Suppressor macrophage treated with lipopolysaccharide for 4 hours (primary cell): ENCODE measurements around the gene PLCB4.

Experiments used
- DNase-seq: peaks from one replicate; pipeline ENCODE4 v3.0.0-alpha.2; 2020

Gene PLCB4

DNA sequence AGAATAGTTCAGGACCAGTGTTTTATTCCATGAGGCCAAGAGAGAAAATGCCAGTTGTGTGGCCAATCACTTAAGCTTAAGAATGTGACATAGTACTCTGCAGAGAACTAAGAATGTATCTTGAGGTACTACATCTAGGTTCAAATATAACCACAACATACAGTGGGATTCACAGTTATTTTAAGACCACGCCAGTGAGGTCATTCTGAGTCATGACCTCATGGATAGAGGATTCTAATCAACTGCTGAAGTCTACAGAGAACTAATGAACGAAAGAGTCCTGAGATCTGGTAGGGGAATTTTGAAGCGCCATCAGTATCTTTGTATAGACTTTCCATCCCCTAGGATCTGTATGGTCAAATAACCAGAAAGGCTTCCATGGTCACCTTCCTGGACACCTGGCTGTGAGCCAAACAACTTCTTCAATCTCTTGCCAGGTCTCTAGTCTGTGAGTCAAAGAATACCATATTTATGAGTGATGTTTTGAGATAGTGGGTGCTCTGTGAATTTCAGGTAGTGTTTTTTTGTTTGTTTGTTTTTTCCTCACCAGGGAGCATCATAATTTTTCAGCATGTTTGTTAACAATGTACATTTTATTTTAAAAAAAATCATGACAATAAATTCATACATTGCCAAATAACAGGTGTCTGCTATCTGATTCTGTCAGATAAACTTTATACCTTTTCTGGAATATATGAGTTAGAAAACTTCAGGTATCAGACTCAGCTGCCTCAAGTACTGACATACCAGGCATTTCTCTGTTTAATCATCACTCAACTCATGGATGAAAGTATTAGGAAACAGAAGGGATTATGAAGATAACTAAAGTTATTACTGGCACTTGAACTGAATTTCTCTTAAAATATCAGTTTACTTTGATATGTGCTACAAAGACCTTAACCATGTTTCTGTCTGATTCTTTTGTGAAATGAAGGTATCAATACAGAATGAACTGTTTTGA is 217.9 kb downstream of the PLCB4 start:
- DNase-seq: no peak

DNA sequence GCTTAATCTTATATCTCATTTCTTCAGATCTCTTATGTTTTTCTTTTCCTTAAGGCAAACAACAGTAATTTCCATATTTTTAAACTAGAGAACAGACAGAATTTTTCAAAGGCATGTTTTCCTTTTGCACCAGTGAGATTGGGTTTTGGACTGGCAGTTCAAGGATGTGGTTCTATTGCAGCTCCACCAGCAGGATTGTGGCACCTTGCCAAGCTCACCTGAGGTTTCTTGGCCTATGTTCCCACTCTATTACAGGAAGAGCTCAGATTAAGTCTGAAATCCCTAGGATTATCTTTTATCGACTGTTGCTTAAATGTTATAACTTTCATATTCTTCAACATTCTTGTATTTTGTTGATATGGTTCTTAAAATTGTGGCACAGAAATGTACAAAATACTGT is 218.9 kb downstream of the PLCB4 start:
- no peak for DNase-seq

DNA sequence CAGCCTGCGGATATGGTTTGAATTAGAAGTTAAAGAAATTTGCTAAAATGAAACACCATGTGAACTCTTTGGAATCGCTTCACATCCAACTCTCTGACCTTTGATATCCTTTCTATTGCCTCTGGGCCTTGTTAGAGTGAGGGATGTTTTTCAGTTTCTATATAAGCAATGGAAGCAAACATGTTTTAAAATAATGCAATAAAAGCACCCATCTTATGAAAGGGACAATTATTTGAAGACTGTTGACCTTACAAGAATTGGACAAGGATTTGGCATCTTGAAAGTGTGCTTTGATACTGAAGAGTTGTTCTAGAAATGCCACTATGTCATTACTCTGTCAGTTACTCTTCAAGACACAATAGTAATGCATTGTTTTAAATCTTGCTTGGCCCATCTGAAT is 221.4 kb downstream of the PLCB4 start:
- DNase-seq: no peak

- no peak for DNase-seq
Measured at GRCh38 chr20:9293145-9293544, 224.3 kb downstream of the PLCB4 start.

GRCh38 chr20:9294041-9294440 is 225.2 kb downstream of the PLCB4 start:
- DNase-seq: peak; percentile 19

- DNase-seq: no peak
Measured at GRCh38 chr20:9298906-9299305, 230.0 kb downstream of the PLCB4 start.

GRCh38 chr20:9300080-9300479 is 231.2 kb downstream of the PLCB4 start:
- DNase-seq: no peak

DNA sequence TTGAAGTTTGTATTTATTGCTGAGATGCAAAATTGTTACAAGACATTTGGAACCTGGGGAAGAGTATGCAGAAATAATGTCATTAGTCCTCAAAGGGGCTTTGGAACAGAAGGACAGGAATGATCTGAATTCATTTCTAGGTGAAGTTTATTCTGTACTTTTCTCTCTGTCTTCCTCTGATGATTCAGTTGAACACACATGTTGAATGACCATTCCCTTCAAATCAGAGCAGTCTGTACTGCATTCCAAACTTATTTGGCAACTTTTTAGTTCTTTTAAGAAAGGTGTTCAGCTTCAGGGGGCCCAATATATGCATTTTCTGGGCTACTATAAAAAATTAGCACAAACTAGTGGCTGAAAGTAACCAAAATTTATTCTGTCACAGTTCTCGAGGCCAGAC is 231.6 kb downstream of the PLCB4 start:
- DNase-seq: no peak

DNA sequence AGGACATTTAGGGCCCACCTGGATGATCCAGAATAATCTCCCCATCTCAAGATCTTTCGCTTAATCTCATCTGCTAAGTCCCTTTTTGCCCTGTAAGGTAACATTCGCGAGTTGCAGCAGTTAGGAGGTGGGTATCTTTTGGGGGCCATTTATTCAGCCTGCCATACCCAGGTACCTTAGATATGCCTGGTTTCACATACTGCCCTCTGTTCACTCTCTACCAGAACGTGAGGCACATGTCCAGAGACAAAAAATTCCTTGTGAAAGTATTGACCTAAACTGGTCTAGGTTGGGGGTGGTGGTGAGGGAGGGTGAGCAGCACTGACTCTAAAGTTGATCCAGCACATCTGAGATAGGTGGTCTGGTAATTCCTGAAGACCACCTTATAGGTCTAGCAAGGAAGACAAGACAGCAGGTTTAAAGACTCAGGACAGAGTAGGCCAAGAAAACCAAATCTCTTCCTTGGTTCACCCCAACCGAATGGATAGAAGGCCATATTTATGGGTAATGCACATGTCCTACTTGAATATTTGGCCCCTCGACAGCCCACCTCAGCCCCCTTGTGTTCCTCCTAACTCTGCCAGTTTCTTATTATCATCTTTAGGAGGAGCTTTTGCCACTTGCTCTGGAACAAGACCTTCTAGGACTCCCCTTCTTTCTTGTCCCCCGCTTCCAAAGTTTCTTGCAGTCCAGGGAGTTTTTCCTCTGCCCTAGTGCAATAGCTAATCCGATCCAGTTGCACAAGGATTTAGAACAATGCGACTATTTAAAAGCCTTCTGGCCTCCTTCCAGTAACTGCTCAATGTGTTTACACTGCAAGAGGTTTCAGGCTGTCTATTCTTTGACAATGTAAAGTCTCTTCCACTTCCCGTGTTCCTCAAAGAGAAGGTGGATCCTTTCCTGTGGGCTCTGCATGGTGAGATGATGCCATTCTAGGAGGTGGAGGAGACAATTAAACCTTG is 232.5 kb downstream of the PLCB4 start:
- no peak for DNase-seq

DNA sequence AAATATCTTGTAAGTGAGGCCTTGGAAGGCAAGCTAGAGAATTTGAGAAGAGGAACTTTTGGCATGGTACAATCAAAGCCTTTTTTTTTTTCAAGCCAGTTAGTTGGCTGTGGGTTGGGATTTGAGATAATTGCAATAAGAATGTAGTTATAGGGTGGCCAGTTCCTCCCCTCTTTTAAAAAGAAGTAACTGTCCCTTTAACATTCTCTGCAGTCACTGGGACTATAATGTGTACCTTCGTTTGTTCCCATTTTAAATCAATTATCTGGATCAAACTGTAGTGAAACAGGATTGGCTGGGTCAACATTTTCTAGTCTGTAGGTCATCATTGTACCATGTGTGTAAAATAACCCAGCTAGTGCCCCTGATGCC is 233.2 kb downstream of the PLCB4 start:
- no peak for DNase-seq

DNA sequence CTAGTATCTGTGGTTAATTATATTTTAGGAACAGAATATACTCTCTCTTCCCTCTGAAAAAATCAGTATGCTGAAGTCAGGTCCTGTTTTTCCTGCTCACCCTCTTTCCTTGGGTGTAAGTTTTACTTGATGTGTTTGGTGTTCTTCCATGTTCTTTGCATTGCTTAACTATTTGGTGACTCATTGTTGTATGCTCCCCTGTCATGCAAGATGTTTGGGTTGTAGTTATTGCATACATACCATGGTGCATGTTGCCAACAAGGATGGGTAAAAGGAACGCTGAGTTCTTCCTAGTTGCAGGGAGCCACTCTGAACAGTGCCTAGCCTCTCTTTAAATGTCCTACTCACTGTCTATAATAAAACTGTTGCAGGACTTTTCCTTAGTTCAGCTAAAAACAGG is 237.6 kb downstream of the PLCB4 start:
- peak; percentile 75 for DNase-seq

DNA sequence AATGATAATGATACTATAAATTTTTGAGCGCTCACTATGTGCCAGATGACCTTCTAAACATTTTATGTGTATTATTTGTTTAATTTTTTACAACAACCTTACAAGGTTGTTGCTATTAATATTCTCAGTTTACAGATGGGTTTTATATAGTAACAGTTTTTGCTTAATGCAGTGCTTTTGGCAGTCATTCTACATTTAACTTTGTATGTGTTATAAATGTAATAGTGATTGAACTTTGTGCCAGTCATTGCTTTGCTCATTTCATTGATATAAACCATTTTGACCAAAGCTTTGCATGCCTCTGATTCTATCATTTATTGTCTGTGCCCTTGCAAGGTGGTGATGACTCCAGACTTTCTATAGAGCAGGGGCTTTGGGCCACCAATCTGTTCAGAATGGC is 239.2 kb downstream of the PLCB4 start:
- no peak for DNase-seq

GRCh38 chr20:9311132-9311531 is 242.2 kb downstream of the PLCB4 start:
- no peak for DNase-seq

DNA sequence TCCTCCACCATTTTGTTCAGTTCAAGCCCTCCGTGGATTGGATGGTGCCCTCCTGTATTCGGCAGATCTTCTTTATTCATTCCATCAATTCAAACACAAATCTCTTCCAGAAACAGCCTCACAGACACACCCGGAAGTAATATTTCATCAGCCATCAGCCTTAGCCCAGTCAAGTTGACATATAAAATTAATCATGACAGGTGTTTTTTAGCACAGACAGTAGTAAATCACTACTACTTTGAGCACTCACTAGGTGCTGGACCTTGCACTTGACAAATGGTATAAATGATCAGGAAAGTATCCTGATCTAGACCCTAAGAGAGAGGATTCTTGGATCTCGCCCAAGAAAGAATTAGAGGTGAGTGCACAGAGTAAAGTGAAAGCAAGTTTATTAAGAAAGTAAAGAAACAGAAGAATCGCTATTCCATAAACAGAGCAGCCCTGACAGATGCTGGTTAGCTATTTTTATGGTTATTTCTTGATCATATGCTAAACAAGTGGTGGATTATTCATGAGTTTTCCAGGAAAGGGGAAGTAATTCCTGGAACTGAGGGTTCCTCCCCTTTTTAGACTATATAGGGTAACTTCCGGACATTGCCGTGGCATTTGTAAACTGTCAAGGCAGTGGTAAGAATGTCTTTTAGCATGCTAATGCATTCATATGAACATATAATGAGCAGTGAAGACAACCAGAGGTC is 250.9 kb downstream of the PLCB4 start:
- DNase-seq: peak; percentile 77

- DNase-seq: no peak
Measured at GRCh38 chr20:9321007-9321406, 252.1 kb downstream of the PLCB4 start.

DNA sequence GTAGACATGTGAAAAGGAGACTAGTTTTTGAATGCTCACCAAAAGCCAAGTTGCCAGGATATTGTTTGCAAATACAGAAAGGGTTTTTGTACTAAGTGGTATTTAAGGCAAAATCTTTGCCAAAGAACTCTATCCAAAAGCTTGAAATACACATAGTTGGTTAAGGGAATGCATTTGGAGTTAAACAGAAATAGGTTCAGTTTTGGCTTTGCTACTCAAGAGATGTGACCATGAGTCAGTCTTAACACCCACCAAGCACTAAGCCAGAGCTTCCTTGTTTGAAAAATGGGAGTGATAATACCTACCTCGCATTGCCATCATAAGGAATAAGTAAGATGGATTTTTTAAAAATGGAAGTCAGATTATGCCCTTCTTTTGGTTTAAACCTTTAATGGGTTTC is 253.8 kb downstream of the PLCB4 start:
- DNase-seq: peak; percentile 31

- DNase-seq: no peak
Measured at GRCh38 chr20:9323622-9324021, 254.7 kb downstream of the PLCB4 start.

- DNase-seq: no peak
Measured at GRCh38 chr20:9329355-9330101, 260.6 kb downstream of the PLCB4 start.

GRCh38 chr20:9330151-9330550 is 261.3 kb downstream of the PLCB4 start:
- DNase-seq: no peak

GRCh38 chr20:9331707-9332435 is 263.0 kb downstream of the PLCB4 start:
- DNase-seq: no peak

DNA sequence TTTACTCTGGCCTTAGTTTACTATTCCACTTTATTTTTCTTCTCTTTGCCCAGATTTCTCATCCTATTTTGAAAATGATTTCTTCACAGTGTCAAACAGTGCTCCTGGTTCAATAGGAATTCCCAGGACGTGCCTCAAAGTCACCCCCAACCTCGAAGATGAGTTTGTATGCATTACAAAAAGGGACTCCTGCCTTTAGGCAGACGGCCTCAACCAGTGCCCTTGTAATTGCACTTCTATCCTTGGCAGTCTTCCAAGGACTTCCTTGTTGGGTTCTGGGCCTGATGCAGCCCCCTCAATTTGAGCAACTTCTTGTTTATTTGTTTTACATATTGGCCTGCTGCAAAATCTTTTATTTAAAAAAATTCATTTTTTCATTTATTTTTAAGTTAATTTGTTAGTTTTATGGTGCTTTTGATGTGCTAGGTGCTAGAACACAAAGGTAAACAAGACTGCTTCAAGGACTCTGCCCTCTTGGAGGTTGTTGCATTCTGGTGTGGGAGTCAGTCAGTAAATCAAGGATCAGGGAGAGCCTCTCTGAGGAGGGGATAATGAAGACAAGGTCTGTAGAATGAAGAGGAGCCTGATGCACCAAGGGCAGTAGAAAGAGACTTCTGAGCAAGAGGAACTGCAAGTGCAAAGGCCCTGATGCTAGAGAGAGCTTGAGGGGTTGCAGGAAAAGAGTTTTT is 264.0 kb downstream of the PLCB4 start:
- no peak for DNase-seq
